CD4-positive, CD25-positive, alpha-beta regulatory T cell (primary cell): ENCODE data around the gene POLR2B. TPM values are rescaled to one million over a fixed set of nuclear protein-coding genes. Genes with fewer than 3 reads are reported as not detected.
"Not testable (repeated sequence)": the region's sequence is repeated elsewhere in the genome, so short reads cannot be mapped to it uniquely, and the experiment has no call there.

Experiments used
- ATAC-seq, 2 donors: fragments of 150-1000 bp; cut with Tn5 transposase; one replicate each; pipeline ENCODE4 v1.10.0; 2021; ENCODE audit warnings: low read depth in 2 of 2, moderate number of reproducible peaks in 2 of 2, moderate library complexity in 1 of 2
- DNase-seq, 3 donors: peaks; one replicate each; pipeline versions ENCODE4 v3.0.0 to v3.0.0-alpha.2; 2012 to 2022; ENCODE audit warnings: mixed read lengths in 1 of 3
- H3K27ac ChIP-seq: one replicate; pipeline ENCODE4 v1.7.0; 2013; ENCODE audit warnings: mild to moderate bottlenecking, low read length; ENCODE audit not compliant: insufficient read depth, poor library complexity, severe bottlenecking
- H3K27me3 ChIP-seq: one replicate; pipeline ENCODE4 v1.7.0; 2013; ENCODE audit warnings: low read length; ENCODE audit not compliant: control insufficient read depth, insufficient read depth
- H3K36me3 ChIP-seq: one replicate; pipeline ENCODE4 v1.7.0; 2013; ENCODE audit warnings: mild to moderate bottlenecking, low read length, moderate library complexity; ENCODE audit not compliant: control insufficient read depth, insufficient read depth
- H3K4me1 ChIP-seq: 2 replicates; pipeline ENCODE4 v1.7.0; 2013; ENCODE audit warnings: mild to moderate bottlenecking, low read length; ENCODE audit not compliant: insufficient read depth, control insufficient read depth, poor library complexity, severe bottlenecking
- H3K4me3 ChIP-seq: one replicate; pipeline ENCODE4 v1.7.0; 2013; ENCODE audit warnings: low read depth, mild to moderate bottlenecking, low read length, moderate library complexity
- H3K9me3 ChIP-seq, 2 experiments: 1 replicate in 1 of 2; 2 replicates in 1 of 2; pipeline ENCODE4 v1.7.0; 2013; ENCODE audit warnings: low read length in 2 of 2, mild to moderate bottlenecking in 1 of 2, moderate library complexity in 1 of 2; ENCODE audit not compliant: control insufficient read depth in 2 of 2
- H3K27ac Mint-ChIP-seq, 3 donors: one replicate each; pipeline ENCODE4 v1.8.0; 2020 to 2022; ENCODE audit warnings: mild to moderate bottlenecking in 3 of 3, mixed read lengths in 3 of 3, moderate library complexity in 2 of 3
- H3K27me3 Mint-ChIP-seq: one replicate; pipeline ENCODE4 v1.8.0; 2022; ENCODE audit warnings: mild to moderate bottlenecking, mixed read lengths
- H3K36me3 Mint-ChIP-seq: one replicate; pipeline ENCODE4 v1.8.0; 2020; ENCODE audit warnings: mixed read lengths
- H3K4me1 Mint-ChIP-seq, 4 donors: one replicate each; pipeline ENCODE4 v1.8.0; 2020 to 2022; ENCODE audit warnings: mixed read lengths in 4 of 4, mild to moderate bottlenecking in 1 of 4
- H3K4me3 Mint-ChIP-seq, 4 donors: one replicate each; pipeline ENCODE4 v1.8.0; 2020 to 2022; ENCODE audit warnings: mild to moderate bottlenecking in 4 of 4, mixed read lengths in 4 of 4, moderate library complexity in 3 of 4
- H3K9me3 Mint-ChIP-seq, 7 donors: one replicate each; pipeline ENCODE4 v1.8.0; 2020 to 2022; ENCODE audit warnings: mixed read lengths in 7 of 7, mild to moderate bottlenecking in 3 of 7, moderate library complexity in 2 of 7
- polyA plus RNA-seq, 4 donors: library from polyadenylated mRNA; unstranded; fragments of 300-500 nt; fragmentation: Illumina TruSeq; gene quantifications; one replicate each; pipeline ENCODE4 v1.2.3, GENCODE V29; 2021
- total RNA-seq: library from RNA; stranded (reverse); gene quantifications from one replicate; pipeline ENCODE4 v1.2.3, GENCODE V29; 2022

POLR2B gene
- total and polyA plus RNA-seq, 5 donors from 2014 or later: 52.9 to 83.6 (median 66.6) TPM

- no peak overlapping the region for H3K27ac ChIP-seq
- no peaks in the 10 kb centered on the region for H3K36me3 ChIP-seq
- no peaks in the 10 kb centered on the region for H3K9me3 ChIP-seq
- H3K4me1 ChIP-seq: no peaks in the 10 kb centered on the region
- Mint-ChIP-seq H3K4me3 (no peak overlapping the region), H3K27ac (no peak overlapping the region), H3K9me3 (peaks cover 0 to 2% (median 0%) of the 10 kb centered on the region in 7 donors), H3K36me3 (no peaks in the 10 kb centered on the region), H3K4me1 (no peaks in the 10 kb centered on the region), H3K27me3 (peaks cover 21% of the 10 kb centered on the region)
- no peak for DNase-seq
- H3K4me3 ChIP-seq: no peak overlapping the region
- H3K27me3 ChIP-seq: peaks cover 11% of the 10 kb centered on the region
- ATAC-seq: no peak
Measured at GRCh38 chr4:57059890-57060716, 81.4 kb downstream of the POLR2B start.

GRCh38 chr4:57060717-57061067 is 82.0 kb downstream of the POLR2B start:
- not testable (repeated sequence) for H3K36me3 ChIP-seq, H3K27ac ChIP-seq, H3K4me3 ChIP-seq, H3K4me1 ChIP-seq, H3K27ac Mint-ChIP-seq, H3K36me3 Mint-ChIP-seq, H3K9me3 Mint-ChIP-seq, H3K9me3 ChIP-seq, H3K4me3 Mint-ChIP-seq, H3K4me1 Mint-ChIP-seq, DNase-seq, ATAC-seq
- H3K27me3 ChIP-seq: peaks cover 11% of the 10 kb centered on the region
- H3K27me3 Mint-ChIP-seq: peaks cover 20% of the 10 kb centered on the region

DNA sequence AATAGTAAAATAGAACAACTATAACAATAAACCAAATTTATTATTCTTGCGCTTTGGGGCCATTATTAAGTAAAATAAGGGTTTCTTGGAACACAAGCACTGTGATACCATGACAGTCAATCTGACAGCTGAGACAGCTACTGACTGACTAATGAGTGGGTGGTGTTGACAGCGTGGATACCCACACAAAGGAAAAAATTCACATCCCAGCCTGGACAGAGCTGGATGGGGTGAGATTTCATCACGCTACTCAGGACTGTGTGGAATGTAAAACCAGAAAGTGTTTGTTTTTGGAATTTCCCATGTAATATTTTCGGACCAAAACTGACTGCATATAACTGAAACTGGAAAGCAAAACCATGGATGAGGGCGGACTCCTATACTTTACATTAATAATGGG is 82.7 kb downstream of the POLR2B start:
- H3K9me3 Mint-ChIP-seq: peaks cover 0 to 2% (median 0%) of the 10 kb centered on the region in 7 donors
- H3K27me3 Mint-ChIP-seq: peaks cover 15% of the 10 kb centered on the region
- DNase-seq: no peak
- H3K36me3 ChIP-seq: no peaks in the 10 kb centered on the region
- no peak overlapping the region for H3K27ac ChIP-seq
- H3K27ac Mint-ChIP-seq: no peak overlapping the region
- H3K4me1 ChIP-seq: no peaks in the 10 kb centered on the region
- H3K36me3 Mint-ChIP-seq: no peaks in the 10 kb centered on the region
- no peak overlapping the region for H3K4me3 ChIP-seq
- no peaks in the 10 kb centered on the region for H3K9me3 ChIP-seq
- H3K27me3 ChIP-seq: peaks cover 9% of the 10 kb centered on the region
- no peaks in the 10 kb centered on the region for H3K4me1 Mint-ChIP-seq
- ATAC-seq: no peak
- H3K4me3 Mint-ChIP-seq: no peak overlapping the region

DNA sequence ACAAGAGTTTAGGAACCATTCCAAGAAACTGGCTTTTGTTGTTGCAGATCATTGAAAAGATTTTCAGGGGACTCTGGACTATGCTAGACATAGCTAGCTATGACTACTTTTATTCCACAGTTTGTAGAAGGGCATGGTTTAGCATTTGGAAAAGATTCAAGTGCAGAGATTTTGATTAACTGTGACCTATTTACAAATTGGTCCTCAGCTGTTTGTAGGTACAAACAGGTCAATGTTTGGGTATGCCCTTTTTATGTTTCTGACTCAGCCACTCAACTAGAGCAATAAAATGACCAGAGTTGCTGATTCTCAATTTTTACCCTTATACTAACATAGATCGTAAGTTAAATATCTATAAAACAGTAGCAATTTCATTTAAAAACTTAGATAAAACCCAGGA is 84.8 kb downstream of the POLR2B start:
- Mint-ChIP-seq H3K27ac (no peak overlapping the region), H3K9me3 (peaks cover 0 to 2% (median 0%) of the 10 kb centered on the region in 7 donors), H3K4me3 (no peak overlapping the region), H3K36me3 (no peaks in the 10 kb centered on the region), H3K27me3 (peaks cover 11% of the 10 kb centered on the region), H3K4me1 (no peaks in the 10 kb centered on the region)
- ATAC-seq (no peak), DNase-seq (no peak)
- Histone ChIP-seq H3K4me3 (no peak overlapping the region), H3K36me3 (no peaks in the 10 kb centered on the region), H3K4me1 (no peaks in the 10 kb centered on the region), H3K27me3 (peaks cover 4% of the 10 kb centered on the region), H3K9me3 (no peaks in the 10 kb centered on the region), H3K27ac (no peak overlapping the region)

DNA sequence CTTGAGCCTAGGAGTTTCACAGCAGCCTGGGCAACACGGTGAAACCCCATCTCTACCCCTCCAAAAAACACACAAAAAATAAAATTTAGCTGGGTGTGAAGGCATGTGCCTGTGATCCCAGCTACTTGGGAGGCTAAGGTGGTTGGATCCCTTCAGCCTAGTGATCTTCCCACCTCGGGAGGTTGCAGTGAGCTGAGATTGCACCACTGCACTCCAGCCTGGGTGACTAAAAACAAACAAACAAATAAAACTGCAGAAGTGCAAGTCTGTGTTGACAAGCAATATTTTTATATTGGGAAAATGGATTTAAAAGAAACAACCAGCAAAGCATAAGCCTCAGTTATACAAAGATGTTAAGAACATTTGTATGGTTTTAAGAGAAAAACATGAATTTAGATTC is 85.4 kb downstream of the POLR2B start:
- H3K27ac ChIP-seq: no peak overlapping the region
- no peaks in the 10 kb centered on the region for H3K9me3 ChIP-seq
- Mint-ChIP-seq H3K4me1 (no peaks in the 10 kb centered on the region), H3K27me3 (peaks cover 11% of the 10 kb centered on the region), H3K36me3 (no peaks in the 10 kb centered on the region), H3K9me3 (peaks cover 0 to 2% (median 0%) of the 10 kb centered on the region in 7 donors), H3K4me3 (no peak overlapping the region), H3K27ac (no peak overlapping the region)
- no peak for DNase-seq
- no peaks in the 10 kb centered on the region for H3K36me3 ChIP-seq
- H3K4me1 ChIP-seq: no peaks in the 10 kb centered on the region
- H3K4me3 ChIP-seq: no peak overlapping the region
- ATAC-seq: no peak
- peaks cover 4% of the 10 kb centered on the region for H3K27me3 ChIP-seq

GRCh38 chr4:57064811-57065711 is 86.4 kb downstream of the POLR2B start:
- H3K36me3 ChIP-seq: no peaks in the 10 kb centered on the region
- Mint-ChIP-seq H3K27me3 (peaks cover 11% of the 10 kb centered on the region), H3K4me3 (no peak overlapping the region), H3K4me1 (peaks cover 0 to 1% (median 0%) of the 10 kb centered on the region in 4 donors), H3K9me3 (peaks cover 0 to 3% (median 0%) of the 10 kb centered on the region in 7 donors), H3K27ac (no peak overlapping the region), H3K36me3 (no peaks in the 10 kb centered on the region)
- H3K9me3 ChIP-seq: no peaks in the 10 kb centered on the region
- DNase-seq: no peak
- no peak for ATAC-seq
- peaks cover 4% of the 10 kb centered on the region for H3K27me3 ChIP-seq
- no peak overlapping the region for H3K27ac ChIP-seq
- H3K4me1 ChIP-seq: no peaks in the 10 kb centered on the region
- no peak overlapping the region for H3K4me3 ChIP-seq

DNA sequence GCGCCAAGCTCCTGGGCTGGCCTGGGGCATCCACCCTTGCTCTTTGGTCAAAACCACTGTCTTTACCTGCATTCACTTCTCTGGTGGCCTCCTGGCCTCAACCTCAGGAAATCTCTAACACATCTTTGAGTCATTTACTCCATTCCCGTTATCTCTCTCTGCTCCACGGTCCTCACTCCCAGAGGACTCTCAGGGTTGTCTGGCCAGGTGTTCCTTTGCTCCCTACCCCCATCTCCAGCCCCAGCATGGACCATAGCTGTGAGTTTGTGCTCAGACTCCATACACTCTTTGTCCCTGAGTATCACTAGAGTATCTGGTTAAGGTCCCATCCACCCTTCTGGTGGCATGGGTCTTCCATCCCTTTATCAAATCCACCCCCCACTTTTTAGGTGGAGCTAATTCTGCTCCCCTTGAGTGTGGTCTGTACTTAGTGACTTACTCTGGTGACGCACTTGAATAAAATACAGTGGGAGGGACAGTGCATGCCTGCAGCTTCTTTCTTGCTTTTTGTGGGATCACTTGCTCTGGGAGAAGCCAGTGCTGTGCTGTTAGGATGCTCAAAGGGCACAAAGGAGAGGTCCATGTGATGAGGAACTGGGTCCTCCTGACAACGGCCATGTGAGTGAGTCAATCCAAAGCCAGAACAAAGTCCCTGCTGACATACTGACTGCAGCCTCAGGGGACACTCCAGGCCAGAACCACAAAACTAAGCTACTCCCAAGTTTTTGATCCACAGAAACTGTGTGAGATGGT is 87.2 kb downstream of the POLR2B start:
- no peaks in the 10 kb centered on the region for H3K36me3 Mint-ChIP-seq
- H3K27ac Mint-ChIP-seq: no peak overlapping the region
- peaks cover 0 to 3% (median 0%) of the 10 kb centered on the region in 7 donors for H3K9me3 Mint-ChIP-seq
- no peak overlapping the region for H3K27ac ChIP-seq
- H3K9me3 ChIP-seq: no peaks in the 10 kb centered on the region
- peaks cover 11% of the 10 kb centered on the region for H3K27me3 Mint-ChIP-seq
- ATAC-seq (no peak), DNase-seq (no peak)
- no peak overlapping the region for H3K4me3 ChIP-seq
- peaks cover 0 to 1% (median 0%) of the 10 kb centered on the region in 4 donors for H3K4me1 Mint-ChIP-seq
- H3K27me3 ChIP-seq: peaks cover 4% of the 10 kb centered on the region
- no peaks in the 10 kb centered on the region for H3K36me3 ChIP-seq
- H3K4me3 Mint-ChIP-seq: no peak overlapping the region
- H3K4me1 ChIP-seq: no peaks in the 10 kb centered on the region
